ENCODE results near the gene FAM3B. TPM values are rescaled to one million over a fixed set of nuclear protein-coding genes. Genes with fewer than 3 reads are reported as not detected.

FAM3B gene
- total and polyA plus RNA-seq, 2 of the 4 experiments (the other 2 are of a cell fraction), result not detected

DNA sequence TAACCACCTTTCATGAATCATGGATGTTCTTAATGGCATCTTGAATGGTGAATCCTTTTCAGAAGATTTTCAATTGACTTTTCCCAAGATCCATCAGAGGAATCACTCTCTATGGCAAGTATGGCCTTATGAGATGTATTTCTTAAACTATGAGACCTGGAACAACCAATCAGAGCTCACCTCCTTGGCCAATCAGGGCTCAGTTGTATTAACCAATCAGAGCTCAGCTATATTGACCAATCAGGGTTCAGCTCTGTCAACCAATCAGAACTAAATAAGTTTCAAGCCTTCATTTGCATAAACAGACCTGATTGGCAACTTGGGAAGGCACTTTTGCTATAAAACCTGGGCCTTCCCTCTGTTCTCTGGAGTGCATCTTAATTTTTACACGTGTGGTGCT, 13.6 kb upstream of the FAM3B start:
- WGBS, 2 experiments (ENCODE audit: extremely low coverage in 2 of 2, insufficient read length in 1 of 2), result no CpG with 5 or more reads among the region's 1 CpG
- H3K36me3 ChIP-seq (ENCODE audit: control insufficient read depth, insufficient read depth, low read length), result no peaks in the 10 kb centered on the region
- DNase-seq, result no peak
- no peak overlapping the region for H3K14ac ChIP-seq (replicated peaks; ENCODE audit: low read depth, low read length)
- no peak for ATAC-seq (ENCODE audit: low read depth)
- no peak overlapping the region for H3K4me2 ChIP-seq (ENCODE audit: low read depth, low read length)
- H2AK5ac ChIP-seq (ENCODE audit: low read depth, low read length), result no peak overlapping the region
- ChIA-PET POLR2A (ENCODE audit: unreplicated experiment) (no interaction called here), CTCF (no interaction called here)
- no peak overlapping the region for H3K27ac ChIP-seq (ENCODE audit: insufficient read depth, low read length)
- H4K5ac ChIP-seq (ENCODE audit: low read depth, low read length), result no peak overlapping the region
- H2AFZ ChIP-seq (replicated peaks; ENCODE audit: low read length, poor library complexity), result no peak overlapping the region
- no peak overlapping the region for H4K8ac ChIP-seq (ENCODE audit: low read depth in 2 of 2, low read length in 2 of 2)
- H3K9ac ChIP-seq (ENCODE audit: low read depth, low read length), result no peak overlapping the region
- intact Hi-C loops (cut with micrococcal nuclease) (no loop called here), dilution Hi-C loops (cut with HindIII; ENCODE audit: low sequenced_read_pairs, unreplicated experiment) (no loop called here), in situ Hi-C loops (cut with MboI; ENCODE audit: low sequenced_read_pairs) (no loop called here)
- no peak overlapping the region for H3K18ac ChIP-seq (ENCODE audit: low read depth, low read length)
- H3K4ac ChIP-seq (ENCODE audit: low read depth, low read length), result no peak overlapping the region
- H2BK5ac ChIP-seq (ENCODE audit: low read depth, low read length, poor library complexity, severe bottlenecking), result no peak overlapping the region
- no peak overlapping the region for H2BK20ac ChIP-seq (ENCODE audit: low read depth, low read length)
- H4K91ac ChIP-seq (ENCODE audit: insufficient read depth, low read depth, low read length), result no peak overlapping the region
- no peaks in the 10 kb centered on the region for H3K9me1 ChIP-seq (ENCODE audit: insufficient read depth, low read length)
- BruUV-seq (replicated peaks), result no TSS peak
- no peaks in the 10 kb centered on the region for H3K4me1 ChIP-seq (ENCODE audit: control insufficient read depth, insufficient read depth, low read length)
- no peak overlapping the region for H2BK120ac ChIP-seq (ENCODE audit: low read depth, low read length)
- no peaks in the 10 kb centered on the region for H4K20me1 ChIP-seq (ENCODE audit: insufficient read depth, low read length)
- no peaks in the 10 kb centered on the region for H3K79me1 ChIP-seq (ENCODE audit: low read depth in 1 of 2, low read length in 2 of 2)
- no peaks in the 10 kb centered on the region; the same call in 1 of the 2 replicates for H3K9me3 ChIP-seq (ENCODE audit: control insufficient read depth, insufficient read depth, low read length)
- no peak overlapping the region for H3K23ac ChIP-seq (ENCODE audit: low read depth, low read length)
- no peak overlapping the region for H3K56ac ChIP-seq (ENCODE audit: extremely low read depth, insufficient read depth, low read length)
- TF ChIP-seq BHLHE40 (IDR thresholded peaks at IDR 0.05; ENCODE audit: low read depth, low read length) (no peak), RAD21 (IDR thresholded peaks at IDR 0.05; ENCODE audit: low read length) (no peak), CHD1 (IDR thresholded peaks at IDR 0.05; ENCODE audit: low read depth, low read length) (no peak), FOS (IDR thresholded peaks at IDR 0.05; ENCODE audit: low read depth, low read length) (no peak), SMC3 (IDR thresholded peaks at IDR 0.05; ENCODE audit: low read depth, low read length) (no peak), POLR2A (IDR thresholded peaks at IDR 0.05; ENCODE audit: low read depth, low read length) (no peak)
- TF ChIP-seq, protein P1, sequence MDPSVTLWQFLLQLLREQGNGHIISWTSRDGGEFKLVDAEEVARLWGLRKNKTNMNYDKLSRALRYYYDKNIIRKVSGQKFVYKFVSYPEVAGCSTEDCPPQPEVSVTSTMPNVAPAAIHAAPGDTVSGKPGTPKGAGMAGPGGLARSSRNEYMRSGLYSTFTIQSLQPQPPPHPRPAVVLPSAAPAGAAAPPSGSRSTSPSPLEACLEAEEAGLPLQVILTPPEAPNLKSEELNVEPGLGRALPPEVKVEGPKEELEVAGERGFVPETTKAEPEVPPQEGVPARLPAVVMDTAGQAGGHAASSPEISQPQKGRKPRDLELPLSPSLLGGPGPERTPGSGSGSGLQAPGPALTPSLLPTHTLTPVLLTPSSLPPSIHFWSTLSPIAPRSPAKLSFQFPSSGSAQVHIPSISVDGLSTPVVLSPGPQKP (IDR thresholded peaks at IDR 0.05; ENCODE audit: borderline replicate concordance, low read depth, low read length), result no peak
- no peak overlapping the region for H3K4me3 ChIP-seq (ENCODE audit: insufficient read depth, low read depth, low read length)
- H2AK9ac ChIP-seq (replicated peaks; ENCODE audit: low read depth, low read length, poor library complexity), result no peak overlapping the region
- H2BK15ac ChIP-seq (ENCODE audit: low read depth, low read length), result no peak overlapping the region
- no peaks in the 10 kb centered on the region for H3K27me3 ChIP-seq (ENCODE audit: control insufficient read depth, insufficient read depth, low read length)

Data from IMR-90 (cell line).